ENCODE data around the gene STK25.
A peak's percentile ranks its signal among the peaks of the same experiment; 100 is the strongest.
"Not testable (repeated sequence)": the region's sequence is repeated elsewhere in the genome, so short reads cannot be mapped to it uniquely, and the experiment has no call there.

Gene STK25

GRCh38 chr2:241509155-241509784 is 886 bp upstream of the STK25 start:
- no peak for DNase-seq
- TF ChIP-seq POLR2A (IDR thresholded peaks at IDR 0.05; ENCODE audit: low read length) (no peak), GATA1 (IDR thresholded peaks at IDR 0.05; ENCODE audit: low read depth, low read length) (no peak)

GRCh38 chr2:241507430-241508239 is 749 bp downstream of the STK25 start:
- TF ChIP-seq POLR2A (IDR thresholded peaks at IDR 0.05; ENCODE audit: low read length) = no peak
- no peak for TF ChIP-seq GATA1 (IDR thresholded peaks at IDR 0.05; ENCODE audit: low read depth, low read length)
- peak; percentile 74 to 76 for DNase-seq

- no peak for DNase-seq
- TF ChIP-seq GATA1 (IDR thresholded peaks at IDR 0.05; ENCODE audit: low read depth, low read length) (no peak), POLR2A (IDR thresholded peaks at IDR 0.05; ENCODE audit: low read length) (no peak)
Observed at GRCh38 chr2:241506793-241507429, 1.5 kb downstream of the STK25 start.

- DNase-seq = not testable (repeated sequence)
Observed at GRCh38 chr2:241506317-241506716, 2.1 kb downstream of the STK25 start.

- TF ChIP-seq POLR2A (IDR thresholded peaks at IDR 0.05; ENCODE audit: low read length) = no peak
- DNase-seq = no peak
Observed at GRCh38 chr2:241505781-241506201, 2.6 kb downstream of the STK25 start.

- TF ChIP-seq GATA1 (IDR thresholded peaks at IDR 0.05; ENCODE audit: low read depth, low read length) (no peak), POLR2A (IDR thresholded peaks at IDR 0.05; ENCODE audit: low read length) (no peak)
- DNase-seq = no peak
Observed at GRCh38 chr2:241505086-241505780, 3.2 kb downstream of the STK25 start.

GRCh38 chr2:241503776-241504392 is 4.5 kb downstream of the STK25 start:
- TF ChIP-seq POLR2A (IDR thresholded peaks at IDR 0.05; ENCODE audit: low read length) (no peak), GATA1 (IDR thresholded peaks at IDR 0.05; ENCODE audit: low read depth, low read length) (no peak)
- no peak for DNase-seq

GRCh38 chr2:241502281-241502680 is 6.1 kb downstream of the STK25 start:
- TF ChIP-seq POLR2A (IDR thresholded peaks at IDR 0.05; ENCODE audit: low read length) = no peak
- no peak for TF ChIP-seq GATA1 (IDR thresholded peaks at IDR 0.05; ENCODE audit: low read depth, low read length)
- DNase-seq = no peak

- no peak for DNase-seq
- no peak for TF ChIP-seq GATA1 (IDR thresholded peaks at IDR 0.05; ENCODE audit: low read depth, low read length)
- TF ChIP-seq POLR2A (IDR thresholded peaks at IDR 0.05; ENCODE audit: low read length) = no peak
Observed at GRCh38 chr2:241501551-241501950, 6.8 kb downstream of the STK25 start.

- DNase-seq = no peak
- TF ChIP-seq GATA1 (IDR thresholded peaks at IDR 0.05; ENCODE audit: low read depth, low read length) (no peak), POLR2A (IDR thresholded peaks at IDR 0.05; ENCODE audit: low read length) (no peak)
Observed at GRCh38 chr2:241501099-241501541, 7.3 kb downstream of the STK25 start.

GRCh38 chr2:241500431-241500975 is 7.9 kb downstream of the STK25 start:
- DNase-seq = no peak
- TF ChIP-seq GATA1 (IDR thresholded peaks at IDR 0.05; ENCODE audit: low read depth, low read length) (no peak), POLR2A (IDR thresholded peaks at IDR 0.05; ENCODE audit: low read length) (no peak)

GRCh38 chr2:241500016-241500415 is 8.4 kb downstream of the STK25 start:
- TF ChIP-seq GATA1 (IDR thresholded peaks at IDR 0.05; ENCODE audit: low read depth, low read length) (no peak), POLR2A (IDR thresholded peaks at IDR 0.05; ENCODE audit: low read length) (no peak)
- DNase-seq = no peak

GRCh38 chr2:241499146-241499965 is 9.0 kb downstream of the STK25 start:
- TF ChIP-seq POLR2A (IDR thresholded peaks at IDR 0.05; ENCODE audit: low read length) = no peak
- no peak for DNase-seq

Data from erythroblast (primary cell).